ENCODE measurements around the gene PHKA1.

PHKA1 gene

DNA sequence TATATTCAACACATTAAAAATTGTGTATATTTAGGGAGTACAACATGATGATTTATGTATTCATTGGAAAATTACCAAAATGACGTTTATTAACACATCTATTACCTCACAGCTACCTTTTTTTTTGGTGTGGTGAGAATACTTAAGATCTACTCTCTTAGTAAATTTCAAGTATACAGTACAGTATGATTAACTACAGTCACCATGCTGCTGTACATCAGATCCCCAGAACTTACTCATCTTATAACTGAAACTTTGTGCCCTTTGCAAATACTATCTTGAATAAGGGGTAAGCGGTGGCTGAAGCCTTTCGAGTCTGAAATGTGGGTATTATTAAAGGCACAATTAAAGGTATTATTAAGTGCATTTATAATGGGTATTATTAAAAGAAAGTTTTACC is 976 bp downstream of the PHKA1 start:
- H3K4me3 ChIP-seq (ENCODE audit: low read depth, low read length) = no peak overlapping the region
- no peak for TF ChIP-seq CTCF (IDR thresholded peaks at IDR 0.05; ENCODE audit: borderline replicate concordance, insufficient read depth, low read depth, low read length)

- no peak for TF ChIP-seq CTCF (IDR thresholded peaks at IDR 0.05; ENCODE audit: borderline replicate concordance, insufficient read depth, low read depth, low read length)
- no peak overlapping the region for H3K4me3 ChIP-seq (ENCODE audit: low read depth, low read length)
Observed at GRCh38 chrX:72712094-72712755, 1.9 kb downstream of the PHKA1 start.

- TF ChIP-seq CTCF (IDR thresholded peaks at IDR 0.05; ENCODE audit: borderline replicate concordance, insufficient read depth, low read depth, low read length) = no peak
- H3K4me3 ChIP-seq (ENCODE audit: low read depth, low read length) = no peak overlapping the region
Observed at GRCh38 chrX:72705814-72706213, 8.3 kb downstream of the PHKA1 start.

GRCh38 chrX:72705111-72705510 is 9.0 kb downstream of the PHKA1 start:
- no peak overlapping the region for H3K4me3 ChIP-seq (ENCODE audit: low read depth, low read length)
- no peak for TF ChIP-seq CTCF (IDR thresholded peaks at IDR 0.05; ENCODE audit: borderline replicate concordance, insufficient read depth, low read depth, low read length)

DNA sequence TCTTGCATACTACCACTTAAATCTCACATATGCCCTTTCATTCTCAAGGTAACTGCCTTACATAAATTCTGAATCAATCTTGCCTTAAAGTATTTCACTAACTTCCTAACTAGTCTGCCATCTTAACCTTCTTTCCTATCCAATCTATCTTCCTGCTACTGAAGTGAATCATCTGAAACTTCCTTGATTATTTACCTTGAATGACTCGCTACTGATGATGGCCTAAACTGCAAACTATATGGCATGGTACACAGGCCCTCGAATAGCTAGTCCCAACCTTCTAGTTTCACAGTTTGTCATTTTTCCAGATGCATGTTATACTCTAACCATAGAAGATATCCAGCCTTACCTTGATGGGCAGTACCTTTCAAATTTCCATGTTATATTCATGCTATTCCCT is 19.9 kb downstream of the PHKA1 start:
- no peak for TF ChIP-seq CTCF (IDR thresholded peaks at IDR 0.05; ENCODE audit: borderline replicate concordance, insufficient read depth, low read depth, low read length)
- H3K4me3 ChIP-seq (ENCODE audit: low read depth, low read length) = no peak overlapping the region

GRCh38 chrX:72693477-72693876 is 20.6 kb downstream of the PHKA1 start:
- TF ChIP-seq CTCF (IDR thresholded peaks at IDR 0.05; ENCODE audit: borderline replicate concordance, insufficient read depth, low read depth, low read length) = no peak

DNA sequence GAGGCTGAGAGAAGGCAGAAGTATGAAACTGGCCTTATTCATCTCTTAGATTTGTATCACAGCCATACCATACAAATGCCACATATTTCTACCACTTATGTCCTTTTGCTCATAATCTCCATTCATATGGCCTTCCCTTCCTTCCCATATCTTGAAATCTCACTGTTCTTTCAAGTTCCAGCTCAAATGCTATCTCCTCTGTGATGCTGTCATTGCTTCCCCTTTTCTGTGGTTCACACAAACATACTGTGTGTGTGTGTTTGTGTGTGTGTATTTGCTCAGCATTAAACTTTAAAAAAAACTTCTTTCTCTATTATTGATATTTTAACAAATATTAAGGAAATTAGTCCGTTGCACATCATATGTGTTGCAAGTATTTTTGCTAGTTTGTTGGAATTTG is 26.7 kb downstream of the PHKA1 start:
- H3K4me3 ChIP-seq (ENCODE audit: low read depth, low read length) = no peak overlapping the region
- no peak for TF ChIP-seq CTCF (IDR thresholded peaks at IDR 0.05; ENCODE audit: borderline replicate concordance, insufficient read depth, low read depth, low read length)

More at GRCh38 chrX:72693477-72693876, 20.6 kb downstream of the PHKA1 start:
- no peak overlapping the region for H3K4me3 ChIP-seq (ENCODE audit: low read depth, low read length)

Data from GM12875 (cell line).